DMS114 treated with DMSO at 0.1 percent for 48 hours (cell line): ENCODE measurements around the gene KRTCAP3.

Experiments
- DNase-seq: peaks from one replicate; lab custom pipeline; 2025; ENCODE audit not compliant: unreplicated experiment; lab: John Stamatoyannopoulos, UW

The KRTCAP3 gene

GRCh38 chr2:27435628-27436027 lies 6.6 kb upstream of the KRTCAP3 start:
- DNase-seq, result no peak

GRCh38 chr2:27441226-27441926 lies 805 bp upstream of the KRTCAP3 start:
- DNase-seq, result no peak

- DNase-seq, result no peak
Observed at GRCh38 chr2:27442920-27443282, 720 bp downstream of the KRTCAP3 start.

- no peak for DNase-seq
Observed at GRCh38 chr2:27445155-27445554, 3.0 kb downstream of the KRTCAP3 start.

GRCh38 chr2:27445615-27446014 lies 3.4 kb downstream of the KRTCAP3 start:
- DNase-seq, result no peak

- no peak for DNase-seq
Observed at GRCh38 chr2:27446057-27446456, 3.9 kb downstream of the KRTCAP3 start.

- no peak for DNase-seq
Observed at GRCh38 chr2:27448381-27448780, 6.2 kb downstream of the KRTCAP3 start.

- no peak for DNase-seq
Observed at GRCh38 chr2:27451095-27451494, 8.9 kb downstream of the KRTCAP3 start.

- no peak for DNase-seq
Observed at GRCh38 chr2:27453968-27454367, 11.8 kb downstream of the KRTCAP3 start.

GRCh38 chr2:27461118-27461517 lies 18.9 kb downstream of the KRTCAP3 start:
- DNase-seq, result no peak

- no peak for DNase-seq
Observed at GRCh38 chr2:27464443-27464842, 22.3 kb downstream of the KRTCAP3 start.

- DNase-seq, result no peak
Observed at GRCh38 chr2:27471961-27472360, 29.8 kb downstream of the KRTCAP3 start.

GRCh38 chr2:27485496-27485895 lies 43.3 kb downstream of the KRTCAP3 start:
- DNase-seq, result no peak

GRCh38 chr2:27489118-27489497 lies 46.9 kb downstream of the KRTCAP3 start:
- DNase-seq, result no peak

GRCh38 chr2:27489498-27490397 lies 47.6 kb downstream of the KRTCAP3 start, which contains the start of gene IFT172:
Gene IFT172 (minus strand): TSS chr2:27489743. CDS start chr2:27489653, 90 bp downstream.
- DNase-seq, result peak; percentile 97

GRCh38 chr2:27492557-27492956 lies 50.4 kb downstream of the KRTCAP3 start:
- DNase-seq, result no peak

- DNase-seq, result no peak
Observed at GRCh38 chr2:27493948-27494283, 51.7 kb downstream of the KRTCAP3 start.
